Measurements from ENCODE around the gene FAM186B.

FAM186B gene

DNA sequence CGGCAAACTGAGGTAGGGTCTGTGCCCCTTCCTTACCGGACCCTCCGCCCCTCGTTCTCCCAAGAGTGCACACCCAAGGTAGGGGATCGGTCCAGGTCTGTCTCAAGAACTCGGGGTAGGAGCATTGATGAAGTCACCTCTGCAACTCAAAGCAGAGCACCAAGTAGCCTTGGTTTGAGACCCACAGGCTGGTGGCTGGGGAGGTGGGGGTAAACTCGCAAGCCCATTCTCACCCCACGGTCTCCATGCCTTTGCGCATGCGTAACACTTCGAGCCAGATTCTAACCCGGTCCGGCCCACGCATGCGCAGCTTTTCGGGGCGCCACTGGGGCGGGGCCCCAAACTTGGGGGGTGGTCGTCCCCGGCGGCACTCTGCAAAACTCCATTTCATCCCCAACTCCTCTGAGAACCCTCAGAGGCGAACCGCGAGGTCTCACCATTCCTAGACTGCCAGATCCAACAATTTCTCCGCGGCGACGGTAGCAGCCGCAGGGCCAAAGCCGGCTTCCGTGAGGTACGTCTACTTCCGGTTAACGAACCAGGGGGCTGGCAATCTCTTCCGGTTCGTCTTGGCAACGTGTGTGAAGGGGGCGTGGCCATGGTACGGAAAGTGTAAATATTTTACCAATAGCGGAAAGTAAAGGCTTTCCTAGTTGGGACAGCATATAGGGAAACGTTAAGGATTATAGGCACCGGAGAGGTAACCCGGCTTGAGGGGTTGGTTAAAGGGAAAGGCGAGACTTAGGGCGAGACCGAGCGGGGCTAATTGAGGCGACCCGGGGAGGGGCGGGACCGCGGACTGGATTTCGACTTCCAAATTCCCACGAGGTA is 37.6 kb downstream of the FAM186B start, which contains the start of gene MCRS1:
Gene MCRS1, minus strand, starts transcription at position 532 of the 831 bp plus-strand sequence. CDS start 1,411 bp downstream, outside the sequence.
- DNase-seq (ENCODE audit: low spot score) = peak; percentile 89

DNA sequence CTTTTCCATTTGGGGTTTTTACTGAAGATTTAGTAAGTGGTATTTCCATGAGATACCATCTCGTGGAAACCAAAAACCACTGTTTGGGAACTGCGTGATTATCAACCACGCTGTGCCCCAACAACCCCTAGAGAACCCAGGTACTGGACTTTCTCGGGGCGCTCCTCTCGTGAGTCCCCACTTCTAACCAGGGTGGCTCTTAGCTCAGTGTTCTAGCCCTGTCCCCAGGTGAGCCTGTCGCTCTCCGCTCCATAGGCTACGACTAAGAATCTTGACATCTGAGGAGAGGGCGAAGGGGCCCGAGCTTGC is 38.2 kb downstream of the FAM186B start:
- no peak for DNase-seq (ENCODE audit: low spot score)

DNA sequence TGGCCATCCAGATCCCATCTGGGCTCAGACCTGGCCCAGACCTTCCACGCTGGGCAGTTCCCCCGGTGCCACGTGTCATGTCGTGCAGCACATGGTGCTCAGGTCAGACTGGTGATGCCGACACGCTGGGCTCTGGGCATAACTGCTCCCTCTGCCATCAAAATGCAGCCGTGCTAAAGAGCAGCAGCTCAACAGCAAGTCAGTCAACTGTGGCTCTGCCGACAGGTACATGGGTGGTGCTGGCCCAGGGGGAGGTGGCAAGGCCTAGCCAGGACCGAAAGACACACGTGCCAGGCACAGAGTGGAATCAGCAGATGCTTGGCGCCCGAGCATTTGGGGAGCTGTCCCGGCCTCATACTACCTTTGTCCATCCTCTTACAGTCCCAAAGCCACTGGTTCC is 39.1 kb downstream of the FAM186B start:
- DNase-seq (ENCODE audit: low spot score) = no peak

DNA sequence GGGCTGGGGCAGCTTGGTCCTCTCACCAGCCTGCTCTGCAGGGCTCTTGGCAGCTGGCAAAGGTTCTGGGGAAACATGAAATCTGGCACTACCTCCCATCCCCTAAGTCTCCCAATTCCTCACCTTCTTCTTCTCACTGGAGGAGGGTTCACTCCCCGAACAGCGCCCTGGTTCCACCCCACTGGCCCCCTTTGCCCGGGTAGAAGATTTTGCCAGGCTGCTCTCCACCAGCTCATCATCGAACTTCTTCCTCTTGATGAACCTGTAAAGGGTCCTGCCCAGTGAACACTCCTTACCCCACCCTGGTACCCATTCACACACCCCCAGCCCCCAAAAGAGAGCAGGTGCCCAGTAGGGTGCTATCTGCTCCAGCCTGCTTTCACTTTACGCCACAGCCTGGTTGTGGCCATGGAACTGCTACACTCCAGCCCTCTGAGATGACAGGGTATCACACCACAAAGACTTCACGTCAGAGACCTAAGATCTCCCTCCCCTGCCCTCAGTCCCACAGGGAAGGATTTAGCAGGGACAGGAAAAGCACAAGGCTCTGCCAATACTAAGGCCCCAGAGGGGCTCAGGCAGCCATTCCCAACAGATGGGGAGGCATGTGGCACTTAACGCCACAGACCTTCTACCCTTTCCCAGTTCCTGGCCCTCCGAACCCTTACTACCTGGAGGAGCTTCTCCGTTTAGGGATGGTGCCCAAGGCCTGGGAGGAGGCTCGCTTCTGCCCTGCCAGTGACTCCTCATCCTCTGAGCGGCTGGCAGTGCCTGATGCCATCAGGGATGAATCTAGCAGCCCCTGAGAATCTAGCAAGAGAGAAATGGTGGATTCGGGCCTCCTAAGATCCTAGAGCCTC is 39.8 kb downstream of the FAM186B start:
- DNase-seq (ENCODE audit: low spot score) = no peak

DNA sequence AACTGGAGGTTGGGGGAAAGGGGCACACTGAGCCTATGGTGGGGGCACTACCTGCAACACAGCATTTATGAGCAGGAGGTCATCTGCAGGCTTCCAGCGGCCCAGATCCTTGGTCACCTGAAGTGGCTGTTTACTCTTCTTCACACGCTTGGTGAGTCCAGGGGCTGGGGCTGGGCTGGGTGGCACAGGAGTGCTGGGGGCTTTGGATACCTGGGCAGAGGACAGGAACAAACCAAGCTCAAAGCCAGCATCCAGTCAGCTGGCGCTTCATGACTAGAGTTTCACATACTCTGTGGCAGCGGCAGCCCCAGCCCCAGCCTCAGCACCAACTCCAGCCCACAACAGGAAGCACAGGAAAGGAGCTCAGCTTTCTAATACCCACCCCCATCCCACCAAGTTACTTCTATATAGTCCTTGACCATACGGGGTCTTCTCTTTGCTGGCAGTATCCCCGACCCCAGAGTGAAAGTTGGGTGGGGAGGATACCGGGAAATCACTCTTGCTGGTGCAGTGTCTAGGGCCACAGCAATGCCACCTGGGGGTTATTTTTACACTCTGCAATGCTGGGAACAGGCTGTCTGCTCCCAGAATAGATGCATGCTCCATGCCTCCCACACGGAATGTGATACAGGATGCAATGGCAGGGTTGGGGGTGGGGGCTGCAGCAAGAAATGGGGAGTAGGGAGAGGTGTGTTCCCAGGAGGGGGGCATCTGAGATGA is 40.6 kb downstream of the FAM186B start:
- no peak for DNase-seq (ENCODE audit: low spot score)

DNA sequence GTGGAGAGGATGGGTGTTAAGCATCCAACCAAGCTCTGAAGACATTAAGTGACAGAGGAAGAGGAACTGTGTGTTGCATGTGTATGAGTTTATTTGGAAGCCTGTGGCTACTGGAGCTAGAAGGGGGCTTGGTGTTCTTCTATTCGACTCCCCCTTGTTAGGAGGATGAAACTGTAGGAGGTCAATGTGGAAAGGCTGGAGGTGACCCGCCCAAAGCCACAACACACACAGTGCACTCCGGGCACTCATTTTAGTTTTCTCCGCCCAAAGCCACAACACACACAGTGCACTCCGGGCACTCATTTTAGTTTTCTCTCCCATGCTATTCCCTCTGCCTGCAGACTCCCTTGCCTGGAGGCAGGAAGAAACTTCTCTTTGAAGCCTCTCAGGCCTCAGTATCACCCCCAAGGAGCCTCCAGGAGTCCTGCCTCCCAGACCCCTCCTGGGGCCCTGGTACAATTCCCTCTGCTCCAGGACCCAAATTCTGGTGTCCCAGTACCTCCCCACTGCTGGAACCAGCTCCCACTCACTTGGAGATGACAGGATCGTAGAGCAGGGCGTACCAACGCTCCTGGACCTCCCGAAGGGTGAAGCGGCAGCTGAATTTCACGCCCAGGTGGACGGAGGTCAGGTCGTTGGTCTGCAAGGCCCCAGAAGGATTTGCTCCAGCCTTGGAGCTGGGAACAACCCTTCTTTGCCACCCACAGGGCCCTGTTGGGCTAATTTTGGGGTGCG is 41.3 kb downstream of the FAM186B start:
- no peak for DNase-seq (ENCODE audit: low spot score)

DNA sequence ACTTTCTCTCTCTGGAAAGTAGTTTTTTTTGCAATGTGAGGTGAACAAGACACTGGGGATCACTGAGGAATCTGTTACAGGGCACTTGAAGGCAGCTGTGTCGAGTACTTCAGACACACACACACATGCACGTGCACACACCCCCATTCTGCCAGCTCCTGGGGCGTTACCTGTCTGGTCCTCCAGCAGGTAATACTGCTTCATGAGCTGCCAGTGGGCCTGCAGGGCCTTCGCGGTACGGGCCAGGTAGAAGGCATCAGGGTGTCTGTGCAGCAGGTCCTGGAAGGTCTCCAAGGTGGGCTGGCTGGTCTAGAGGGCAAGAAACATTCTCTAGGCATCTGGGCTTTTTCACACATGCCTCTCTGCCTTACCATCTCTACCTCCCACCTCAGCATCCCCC is 42.6 kb downstream of the FAM186B start:
- DNase-seq (ENCODE audit: low spot score) = no peak

DNA sequence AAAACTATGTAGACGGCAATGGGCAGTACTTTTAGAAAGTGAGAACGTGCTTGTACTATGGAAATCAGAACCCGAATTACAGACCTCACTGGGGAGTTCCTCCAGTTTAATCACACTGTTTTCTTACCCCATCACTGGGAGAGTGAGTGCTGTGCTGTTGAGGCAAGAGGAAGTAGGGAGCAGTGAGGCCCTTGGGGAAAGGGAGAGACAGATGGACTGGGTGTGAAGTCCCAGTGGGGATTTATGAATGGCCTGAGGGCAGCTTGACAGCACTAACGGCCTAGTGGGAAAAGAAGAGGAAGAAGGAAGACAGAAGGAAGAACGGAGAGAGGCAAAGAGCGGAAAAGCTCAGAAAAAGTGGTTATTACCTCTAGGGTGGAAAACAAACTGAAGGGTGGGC is 43.2 kb downstream of the FAM186B start:
- no peak for DNase-seq (ENCODE audit: low spot score)

DNA sequence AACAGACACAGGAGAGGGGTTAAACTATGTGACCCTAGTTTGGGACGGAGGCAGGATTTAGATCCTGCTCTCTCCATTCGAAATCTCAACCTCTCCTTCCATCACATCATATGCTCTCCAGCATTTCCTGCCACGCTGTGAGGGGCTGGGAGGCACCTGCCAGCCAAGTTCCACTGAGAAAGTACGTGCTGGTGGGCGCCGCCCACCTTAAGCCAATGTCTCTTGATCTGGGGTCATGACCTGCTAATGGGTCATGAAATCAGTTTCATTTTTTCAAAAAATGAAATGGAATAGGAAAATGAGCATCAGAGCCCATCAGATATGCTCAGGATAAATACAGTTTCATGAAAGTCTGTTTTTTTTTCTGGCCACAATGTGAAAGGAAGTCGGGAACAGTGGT is 44.7 kb downstream of the FAM186B start:
- DNase-seq (ENCODE audit: low spot score) = no peak

DNA sequence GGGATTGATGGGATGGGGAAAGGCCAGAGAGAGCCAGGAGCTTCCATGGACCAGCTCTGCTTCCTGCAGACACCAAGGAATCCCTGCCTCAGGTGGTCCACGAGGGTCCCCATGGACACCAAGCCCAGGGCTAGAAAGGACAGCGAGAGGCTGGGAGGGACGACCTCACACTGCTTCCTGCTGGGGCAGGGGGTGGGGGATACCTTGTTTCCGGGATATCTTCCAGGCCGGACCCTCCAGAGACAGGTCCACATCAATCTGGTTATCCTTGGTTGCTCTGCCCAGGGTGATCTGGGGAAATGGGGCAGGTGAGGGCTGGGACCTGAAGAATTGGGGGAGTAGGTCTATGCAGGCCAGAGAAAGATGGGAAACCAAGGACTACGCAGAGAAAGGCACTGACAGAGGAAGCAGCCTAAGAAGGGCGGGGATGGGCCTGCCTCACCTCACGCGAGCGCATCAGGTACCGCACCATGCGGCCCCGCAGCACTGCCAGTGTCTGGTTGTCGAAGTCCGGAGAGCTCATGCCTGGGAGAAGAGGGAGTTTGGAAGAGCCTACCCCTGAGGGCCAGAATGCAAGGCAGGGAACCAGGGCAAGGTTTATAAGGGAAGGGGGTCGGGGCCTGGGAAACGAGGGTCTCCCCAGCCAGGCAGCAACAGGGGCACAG is 46.3 kb downstream of the FAM186B start:
- DNase-seq (ENCODE audit: low spot score) = no peak

DNA sequence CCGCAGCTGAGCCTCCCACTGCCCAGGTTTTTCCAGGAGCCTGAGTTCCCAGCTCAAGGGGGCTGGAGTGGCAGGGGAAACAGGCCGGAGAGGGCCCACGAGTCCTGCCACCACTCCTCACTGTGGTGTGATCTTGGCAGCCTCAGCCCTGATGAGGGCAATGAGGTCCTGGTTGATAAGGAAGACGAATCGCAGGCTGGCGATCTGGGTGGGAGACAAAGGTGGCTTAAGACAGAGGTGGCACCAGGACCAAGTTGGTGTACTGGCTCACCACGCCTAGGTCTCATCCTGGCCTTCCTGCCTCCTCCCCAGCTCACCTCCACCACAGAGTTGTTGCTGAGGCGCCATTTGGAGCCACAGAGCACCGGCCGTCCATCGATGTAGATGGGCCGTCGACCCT is 46.9 kb downstream of the FAM186B start:
- no peak for DNase-seq (ENCODE audit: low spot score)

DNA sequence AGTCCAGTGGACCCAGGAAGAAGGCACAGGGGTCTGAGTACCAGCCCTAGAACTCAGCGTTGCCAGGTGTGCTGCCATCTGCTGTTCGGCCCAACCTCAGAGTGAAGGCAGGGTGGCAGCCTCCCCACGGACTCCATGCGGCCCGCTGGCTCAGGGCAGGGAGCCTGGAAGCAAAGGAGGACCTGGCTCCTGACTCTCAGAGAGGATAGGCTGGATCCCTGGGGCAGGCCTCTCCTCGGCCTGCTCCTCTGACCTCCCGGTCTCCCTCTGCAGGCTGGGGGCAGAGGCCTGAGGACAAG is 47.6 kb downstream of the FAM186B start:
- no peak for DNase-seq (ENCODE audit: low spot score)

DNA sequence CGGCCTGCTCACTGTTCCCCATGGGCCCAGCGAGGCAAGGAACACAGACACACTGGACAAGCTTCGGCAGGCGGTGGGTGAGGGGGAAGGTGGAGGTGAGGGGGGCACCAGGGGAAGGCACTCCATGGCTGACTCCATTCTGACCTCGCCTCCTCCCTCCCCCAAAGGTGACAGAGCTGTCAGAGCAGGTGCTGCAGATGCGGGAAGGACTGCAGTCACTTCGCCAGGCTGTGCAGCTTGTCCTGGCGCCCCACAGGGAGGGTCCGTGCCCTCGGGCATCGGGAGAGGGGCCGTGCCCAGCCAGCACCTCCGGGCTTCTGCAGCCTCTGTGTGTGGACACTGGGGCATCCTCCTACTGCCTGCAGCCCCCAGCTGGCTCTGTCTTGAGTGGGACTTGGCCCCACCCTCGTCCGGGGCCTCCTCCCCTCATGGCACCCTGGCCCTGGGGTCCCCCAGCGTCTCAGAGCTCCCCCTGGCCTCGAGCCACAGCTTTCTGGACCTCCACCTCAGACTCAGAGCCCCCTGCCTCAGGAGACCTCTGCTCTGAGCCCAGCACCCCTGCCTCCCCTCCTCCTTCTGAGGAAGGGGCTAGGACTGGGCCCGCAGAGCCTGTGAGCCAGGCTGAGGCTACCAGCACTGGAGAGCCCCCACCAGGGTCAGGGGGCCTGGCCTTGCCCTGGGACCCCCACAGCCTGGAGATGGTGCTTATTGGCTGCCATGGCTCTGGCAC is 48.1 kb downstream of the FAM186B start:
- no peak for DNase-seq (ENCODE audit: low spot score)

DNA sequence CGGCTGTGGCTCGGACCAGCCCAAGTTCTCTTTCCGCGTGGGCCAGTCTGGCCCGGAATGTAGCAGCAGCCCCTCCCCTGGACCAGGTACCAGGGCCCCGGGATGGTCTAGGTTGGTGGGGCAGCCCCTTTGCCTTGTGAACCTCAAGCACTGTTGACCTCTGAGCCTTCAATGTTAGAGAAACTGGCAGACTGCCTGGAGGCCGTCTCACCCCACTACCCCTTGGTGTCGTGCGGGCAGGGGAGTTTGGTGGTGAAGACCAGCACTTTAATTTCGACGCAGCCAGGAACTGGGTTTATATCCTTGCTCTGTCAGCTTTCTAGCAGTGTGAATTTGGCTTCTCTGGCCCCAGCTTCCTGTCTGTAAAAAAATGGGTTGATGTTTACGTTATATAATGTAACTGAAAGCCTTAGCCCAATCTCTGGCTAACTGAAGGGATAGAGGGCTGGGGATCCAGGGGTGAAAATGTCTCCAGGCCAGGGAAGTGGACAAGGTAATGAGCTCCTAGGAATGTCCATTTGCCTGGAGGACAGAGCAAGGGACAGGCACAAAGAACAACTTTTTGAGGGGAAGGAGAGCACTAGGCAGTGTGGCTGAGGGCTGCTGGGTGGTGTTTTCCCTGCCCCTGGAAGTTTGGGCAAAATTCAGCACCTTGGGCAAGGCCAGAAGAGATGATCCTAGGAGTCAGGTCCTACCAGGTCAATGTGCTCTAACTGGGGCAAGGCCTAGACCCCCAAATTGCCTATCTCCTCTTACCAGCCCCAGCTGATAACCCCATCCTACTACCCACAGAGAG is 48.9 kb downstream of the FAM186B start:
- no peak for DNase-seq (ENCODE audit: low spot score)

DNA sequence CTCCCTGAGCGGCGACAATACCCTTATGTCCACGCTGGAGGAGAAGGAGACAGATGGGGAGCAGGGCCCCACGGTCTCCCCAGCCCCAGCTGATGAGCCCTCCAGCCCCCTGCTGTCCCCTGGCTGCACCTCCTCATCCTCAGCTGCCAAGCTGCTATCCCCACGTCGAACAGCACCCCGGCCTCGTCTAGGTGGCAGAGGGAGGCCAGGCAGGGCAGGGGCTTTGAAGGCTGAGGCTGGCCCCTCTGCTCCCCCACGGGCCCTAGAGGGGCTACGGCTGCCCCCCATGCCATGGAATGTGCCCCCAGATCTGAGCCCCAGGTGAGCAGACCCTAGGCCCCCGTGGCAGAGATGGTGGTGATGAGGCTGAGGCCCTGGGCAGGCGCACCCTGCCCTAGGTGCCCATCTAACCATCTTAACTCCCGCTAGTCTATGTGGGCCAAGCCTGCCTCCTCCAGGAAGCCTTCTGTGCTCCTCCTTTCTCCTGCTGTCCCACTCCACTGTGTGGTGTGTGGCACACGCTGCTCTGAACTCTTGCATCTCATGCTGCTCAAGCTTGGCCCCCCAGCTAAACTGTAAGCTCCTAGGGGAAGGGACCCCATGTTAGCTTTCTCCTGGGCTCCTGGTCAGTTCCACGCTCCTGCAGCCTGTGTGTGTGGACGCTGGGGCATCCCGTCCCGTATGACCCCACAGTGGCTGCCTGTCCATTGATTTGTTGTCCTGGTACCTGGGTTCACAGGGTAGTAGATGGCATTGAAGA is 49.6 kb downstream of the FAM186B start:
- no peak for DNase-seq (ENCODE audit: low spot score)

DNA sequence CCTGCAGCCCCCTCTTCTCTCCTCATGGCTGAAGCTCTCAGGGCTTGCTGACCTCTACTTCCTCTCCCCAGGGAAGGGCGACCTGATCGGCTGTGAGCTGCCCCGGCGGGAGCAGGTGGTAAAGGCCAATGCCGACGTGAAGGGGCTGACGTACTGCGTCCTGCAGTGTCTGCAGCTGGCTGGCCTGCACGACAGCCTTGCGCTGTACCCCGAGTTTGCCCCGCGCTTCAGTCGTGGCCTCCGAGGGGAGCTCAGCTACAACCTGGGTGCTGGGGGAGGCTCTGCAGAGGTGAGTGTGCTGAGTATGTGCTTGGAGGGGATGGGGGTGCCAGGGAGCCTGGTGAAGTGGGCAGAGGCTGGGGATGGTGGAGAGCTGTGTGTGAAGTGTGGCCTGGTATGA is 51.2 kb downstream of the FAM186B start:
- no peak for DNase-seq (ENCODE audit: low spot score)

DNA sequence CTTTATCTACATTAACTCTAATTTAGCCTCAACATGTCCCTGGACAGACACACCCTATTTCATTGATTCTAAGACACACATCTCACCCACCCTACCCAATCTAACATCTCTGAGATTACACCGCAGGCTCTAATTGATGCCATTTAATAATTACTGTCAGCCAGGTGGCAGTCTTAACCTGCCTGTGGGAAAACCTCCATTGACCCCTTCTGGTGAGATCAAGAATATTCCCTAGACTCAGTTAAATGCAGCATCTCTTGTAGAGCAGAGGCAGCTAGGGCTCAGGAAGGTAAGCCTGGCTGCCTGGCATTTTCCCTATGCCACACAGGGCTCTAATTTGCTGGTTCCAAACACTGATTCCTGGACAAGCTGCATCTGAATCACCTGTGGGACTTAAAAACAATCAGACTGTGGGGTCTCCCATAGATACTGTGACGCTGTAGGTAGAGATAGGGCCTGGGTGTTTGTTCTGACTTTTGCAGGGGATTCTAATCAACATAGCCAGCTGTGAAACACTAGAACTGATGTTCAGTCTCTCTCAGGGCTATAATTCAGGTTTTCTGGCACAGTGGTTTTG is 51.8 kb downstream of the FAM186B start:
- DNase-seq (ENCODE audit: low spot score) = peak; percentile 54

DNA sequence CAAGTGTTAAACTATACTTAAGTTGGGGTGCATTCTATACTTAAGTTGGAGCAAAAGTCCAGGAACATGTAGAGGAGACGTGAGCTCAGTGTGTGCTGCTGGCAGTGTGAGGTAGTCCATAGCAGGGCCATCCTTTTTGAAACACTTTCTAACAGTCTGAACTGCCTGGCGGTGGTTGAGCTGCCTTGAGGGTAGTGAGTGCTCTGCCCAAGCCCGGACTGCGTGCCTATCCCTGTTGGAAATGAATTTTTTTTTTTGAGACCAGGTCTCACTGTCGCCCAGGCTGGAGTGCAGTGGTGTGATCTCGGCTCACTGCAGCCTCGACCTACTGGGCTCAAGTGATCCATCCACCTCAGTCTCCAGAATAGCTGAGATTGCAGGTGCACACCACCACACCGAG is 52.5 kb downstream of the FAM186B start:
- DNase-seq (ENCODE audit: low spot score) = no peak

DNA sequence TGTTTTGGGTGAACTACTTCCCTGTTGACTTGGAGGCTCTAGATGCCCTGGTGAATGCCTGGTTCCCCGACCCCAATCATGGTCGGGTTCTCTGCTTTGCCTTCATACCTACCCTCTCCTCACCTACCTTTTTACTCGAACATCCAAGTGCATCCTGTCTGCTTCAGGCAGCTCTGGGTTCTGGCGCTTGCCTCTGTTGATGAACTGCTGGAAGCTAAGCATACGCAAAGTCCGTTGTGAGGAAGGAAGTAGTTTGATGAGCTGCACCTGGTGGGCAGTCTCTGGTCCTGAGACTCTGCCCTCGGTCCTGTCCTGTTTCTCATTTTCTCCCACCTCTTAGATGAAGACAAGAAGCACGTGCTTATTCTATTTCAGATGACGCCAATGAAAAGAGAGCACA is 53.0 kb downstream of the FAM186B start:
- DNase-seq (ENCODE audit: low spot score) = no peak
